A549 (cell line): ENCODE data around the gene ARL13B. TPM values are rescaled to one million over a fixed set of nuclear protein-coding genes. Genes with fewer than 3 reads are reported as not detected.
A peak's percentile ranks its signal among the peaks of the same experiment; 100 is the strongest.

Source experiments
- ATAC-seq, 2 experiments: fragments of 200-7000 bp in 1 of 2; fragments of >200 bp in 1 of 2; cut with Nextera tagmentation in 1 of 2; cut with Tn5 transposase in 1 of 2; 3 replicates each; pipeline versions ENCODE4 v1.8.0 to v1.9.1; 2018 to 2020; ENCODE audit warnings: mild to moderate bottlenecking in 1 of 2, moderate library complexity in 1 of 2
- CTCF ChIA-PET: fragments of 300-600 bp; sonication (Branson Sonifier 250); formaldehyde crosslinking; extraction: SDS; loops from one replicate; lab custom pipeline; 2021; ENCODE audit warnings: antibody characterized with exemption, inconsistent platforms; lab: Yijun Ruan, JAX
- POLR2A ChIA-PET: fragments of 350-600 bp; formaldehyde crosslinking; extraction: SDS; loops from one replicate; lab custom pipeline; 2021; ENCODE audit warnings: antibody characterized with exemption, inconsistent platforms; lab: Yijun Ruan, JAX
- DNase-seq, 2 experiments: peaks; one replicate each; pipeline versions ENCODE4 v3.0.0 to v3.0.0-alpha.2; 2011 to 2016; ENCODE audit warnings: low read depth in 1 of 2, low spot score in 1 of 2
- FAIRE-seq: peaks from 2 replicates; lab custom pipeline; 2011; peaks lifted over from hg19 to GRCh38; lab: Jason Lieb, UNC
- H3K27ac ChIP-seq, 2 experiments: fragments of >200 bp; sonication (Bioruptor Twin); formaldehyde crosslinking; 3 replicates each; pipeline ENCODE4 v1.5.1; 2016 to 2017
- H3K4me1 ChIP-seq: fragments of >200 bp; sonication (Bioruptor Twin); formaldehyde crosslinking; 3 replicates; pipeline ENCODE4 v1.6.1; 2016
- H3K4me2 ChIP-seq: fragments of >200 bp; sonication (Bioruptor Twin); formaldehyde crosslinking; 3 replicates; pipeline ENCODE4 v1.6.1; 2016
- H3K4me3 ChIP-seq: fragments of >200 bp; sonication (Bioruptor Twin); formaldehyde crosslinking; 3 replicates; pipeline ENCODE4 v1.5.1; 2016
- H3K9me3 ChIP-seq: fragments of >200 bp; sonication (Bioruptor Twin); formaldehyde crosslinking; 3 replicates; pipeline ENCODE4 v1.6.1; 2016
- BCL3 ChIP-seq: fragments of >200 bp; sonication (Bioruptor Twin); formaldehyde crosslinking; IDR thresholded peaks from 3 replicates; pipeline ENCODE4 v1.6.1; 2016
- CBX2 ChIP-seq: fragments of 200-600 bp; sonication (generic); IDR thresholded peaks from 2 replicates; pipeline ENCODE4 v1.6.1; 2016; ENCODE audit warnings: low read depth, mild to moderate bottlenecking, borderline replicate concordance
- CEBPB ChIP-seq, 2 experiments: fragments of >200 bp in 1 of 2; sonication (Bioruptor Twin) in 1 of 2; formaldehyde crosslinking in 1 of 2; IDR thresholded peaks; 2 replicates each; pipeline ENCODE4 v1.6.1; 2012 to 2016
- CHD4 ChIP-seq: fragments of 200-600 bp; sonication (generic); IDR thresholded peaks from 2 replicates; pipeline ENCODE4 v1.6.1; 2016; ENCODE audit warnings: antibody characterized with exemption, mild to moderate bottlenecking, borderline replicate concordance
- CTCF ChIP-seq: fragments of >200 bp; sonication (Bioruptor Twin); formaldehyde crosslinking; IDR thresholded peaks from 3 replicates; pipeline ENCODE4 v1.5.1; 2016
- E2F6 ChIP-seq: IDR thresholded peaks from 2 replicates; pipeline ENCODE4 v1.6.1; 2012; ENCODE audit warnings: low read depth, borderline replicate concordance
- EHMT2 ChIP-seq: fragments of 200-600 bp; sonication (generic); IDR thresholded peaks from 2 replicates; pipeline ENCODE4 v1.6.1; 2016; ENCODE audit warnings: antibody characterized with exemption, low read depth, mild to moderate bottlenecking, moderate library complexity
- ESRRA ChIP-seq: fragments of 150-350 bp; IDR thresholded peaks from 2 replicates; pipeline ENCODE4 v1.6.1; 2014; ENCODE audit warnings: mild to moderate bottlenecking, low read length, borderline replicate concordance
- HOXA7 ChIP-seq: fragments of 250-450 bp; sonication (Bioruptor Pico); IDR thresholded peaks from 2 replicates; pipeline ENCODE4 v1.5.0; 2020; ENCODE audit warnings: mild to moderate bottlenecking, moderate library complexity
- HOXB13 ChIP-seq: fragments of 250-450 bp; sonication (Bioruptor Pico); IDR thresholded peaks from 2 replicates; pipeline ENCODE4 v1.5.0; 2020; ENCODE audit warnings: low read depth, mild to moderate bottlenecking, moderate library complexity
- HOXB5 ChIP-seq: fragments of 250-450 bp; sonication (Bioruptor Pico); IDR thresholded peaks from 2 replicates; pipeline ENCODE4 v1.5.0; 2020; ENCODE audit warnings: mild to moderate bottlenecking, moderate library complexity
- JUN ChIP-seq, 2 experiments: fragments of >200 bp; sonication (Bioruptor Twin); formaldehyde crosslinking; IDR thresholded peaks; 2 replicates in 1 of 2; 3 replicates in 1 of 2; pipeline ENCODE4 v1.6.1; 2016 to 2017
- KDM1A ChIP-seq: fragments of 200-600 bp; sonication (generic); IDR thresholded peaks from 2 replicates; pipeline ENCODE4 v1.6.1; 2016; ENCODE audit warnings: low read depth, mild to moderate bottlenecking
- MAFK ChIP-seq: fragments of 450-650 bp; IDR thresholded peaks from 2 replicates; pipeline ENCODE4 v1.6.1; 2014; ENCODE audit not compliant: partially characterized antibody
- MAX ChIP-seq: IDR thresholded peaks from 2 replicates; pipeline ENCODE4 v1.6.1; 2012
- NFE2L2 ChIP-seq: fragments of 150-350 bp; conservative IDR thresholded peaks from 2 replicates; pipeline ENCODE4 v1.6.1; 2014; ENCODE audit warnings: low read length
- NR3C1 ChIP-seq: fragments of >200 bp; sonication (Bioruptor Twin); formaldehyde crosslinking; IDR thresholded peaks from 3 replicates; pipeline ENCODE4 v1.6.1; 2017
- PHF8 ChIP-seq: fragments of 200-600 bp; sonication (generic); IDR thresholded peaks from 2 replicates; pipeline ENCODE4 v1.6.1; 2016; ENCODE audit warnings: low read depth, mild to moderate bottlenecking, antibody characterized with exemption, moderate library complexity, borderline replicate concordance
- POLR2A ChIP-seq: IDR thresholded peaks from 2 replicates; pipeline ENCODE4 v1.6.1; 2012; ENCODE audit warnings: mild to moderate bottlenecking, low read length
- POLR2AphosphoS2 ChIP-seq: conservative IDR thresholded peaks from 2 replicates; pipeline ENCODE4 v1.6.1; 2012; ENCODE audit warnings: low read length, improper control_type of control experiment, inconsistent platforms
- RAD21 ChIP-seq, 2 experiments: fragments of >200 bp in 1 of 2; sonication (Bioruptor Twin) in 1 of 2; formaldehyde crosslinking in 1 of 2; IDR thresholded peaks in 1 of 2; conservative IDR thresholded peaks in 1 of 2; 2 replicates in 1 of 2; 3 replicates in 1 of 2; pipeline ENCODE4 v1.6.1; 2012 to 2018; ENCODE audit warnings: inconsistent platforms in 1 of 2
- REST ChIP-seq: fragments of 200-600 bp; sonication (generic); IDR thresholded peaks from 2 replicates; pipeline ENCODE4 v1.6.1; 2016; ENCODE audit warnings: antibody characterized with exemption, mild to moderate bottlenecking, moderate library complexity
- RFX5 ChIP-seq: fragments of 450-650 bp; IDR thresholded peaks from 2 replicates; pipeline ENCODE4 v1.7.1; 2014; ENCODE audit warnings: antibody characterized with exemption, mild to moderate bottlenecking, moderate library complexity
- RNF2 ChIP-seq: fragments of 200-600 bp; sonication (generic); IDR thresholded peaks from 2 replicates; pipeline ENCODE4 v1.6.1; 2016; ENCODE audit warnings: low read depth, mild to moderate bottlenecking, antibody characterized with exemption, moderate library complexity, borderline replicate concordance
- SREBF2 ChIP-seq: fragments of 450-650 bp; IDR thresholded peaks from 2 replicates; pipeline ENCODE4 v1.6.1; 2014; ENCODE audit warnings: mild to moderate bottlenecking, moderate library complexity
- TP53 ChIP-seq: fragments of 250-450 bp; sonication (Bioruptor Pico); IDR thresholded peaks from 2 replicates; pipeline ENCODE4 v1.5.0; 2021; ENCODE audit warnings: mild to moderate bottlenecking, moderate library complexity
- USF2 ChIP-seq: fragments of 450-650 bp; IDR thresholded peaks from 2 replicates; pipeline ENCODE4 v1.6.1; 2014; ENCODE audit warnings: antibody characterized with exemption
- ZC3H11A ChIP-seq: fragments of 450-650 bp; IDR thresholded peaks from 2 replicates; pipeline ENCODE4 v1.6.1; 2014; ENCODE audit warnings: antibody characterized with exemption, mild to moderate bottlenecking
- WGBS: methylation state at CpG from one replicate; pipeline ENCODE4 v1.1.6; 2017; ENCODE audit errors: missing lambda C conversion rate; 5-methylcytosine and 5-hydroxymethylcytosine counted together
- polyA minus RNA-seq: library from RNA; depleted of rRNA, polyadenylated mRNA; stranded (reverse); fragments of >200 nt; gene quantifications from 2 replicates; pipeline ENCODE4 v1.2.3, GENCODE V29; 2011; rRNA and poly(A)+ RNA removed
- polyA plus RNA-seq, 4 experiments: library from polyadenylated mRNA; depleted of rRNA in 3 of 4; stranded (reverse); fragments of >200 nt; fragmentation: RNase III in 1 of 4; extraction: RNeasy Plus Mini Kit Qiagen cat#74134 plus additional on column Dnase treatment in 1 of 4; gene quantifications; 2 replicates in 3 of 4; 3 replicates in 1 of 4; pipeline ENCODE4 v1.2.3, GENCODE V29; 2011 to 2017

Gene ARL13B
- 16.1 and 28.6 TPM in 2 replicates for polyA plus RNA-seq (2011; rRNA removed)
- polyA plus RNA-seq (2012; cell fraction: cytosol; rRNA removed), result 4.9 and 6.7 TPM in 2 replicates
- 3.3 and 8.4 TPM in 2 replicates for polyA plus RNA-seq (2012; cell fraction: nucleus; rRNA removed)
- 13.2 to 13.9 TPM (median 13.3 TPM) in 3 replicates for polyA plus RNA-seq (2017; fragmentation: RNase III; extraction: RNeasy Plus Mini Kit Qiagen cat#74134 plus additional on column Dnase treatment)
- 8.4 and 9.1 TPM in 2 replicates for polyA minus RNA-seq

- peak; percentile 97 to 98 for DNase-seq
- Histone ChIP-seq H3K4me2 (peak within 1 kb of the TSS; percentile 92), H3K4me1 (peaks cover 20% of the 10 kb centered on the region), H3K4me3 (peak within 1 kb of the TSS; percentile 83), H3K9me3 (no peaks in the 10 kb centered on the region), H3K27ac (peak within 1 kb of the TSS; percentile 83 to 93)
- peak; percentile 99 to 100 for ATAC-seq
- CTCF ChIA-PET, result interaction anchor here (0.6 to 1.1 kb wide), 2 partner anchors 25 to 61 kb away, joined by 3 read pairs; no protein-coding TSS in a partner anchor
- 3% methylated on average over 42 of the region's 66 CpGs for WGBS
- TF ChIP-seq SREBF2 (no peak), CBX2 (no peak), RNF2 (no peak), ESRRA (no peak), RFX5 (peak; percentile 74; the same call in 1 of the 2 replicates), REST (no peak), MAX (peak; percentile 43; the same call in 1 of the 2 replicates), MAFK (no peak), BCL3 (peak; percentile 80; the same call in 2 of the 3 replicates), EHMT2 (no peak), HOXB5 (CRISPR knock-in tag) (no peak), HOXA7 (CRISPR knock-in tag) (no peak), ZC3H11A (no peak), TP53 (CRISPR knock-in tag) (no peak), HOXB13 (CRISPR knock-in tag) (no peak), JUN (IDR thresholded peaks at IDR 0.05) (peak; percentile 35 to 79; a peak in 3 of 5 replicates), USF2 (no peak), CHD4 (no peak), KDM1A (no peak), POLR2AphosphoS2 (no peak), CEBPB (IDR thresholded peaks at IDR 0.05) (no peak), RAD21 (conservative IDR thresholded peaks at IDR 0.05 in 1 of 2, IDR thresholded peaks at IDR 0.05 in 1 of 2) (no peak), POLR2A (peak; percentile 91), E2F6 (peak; percentile 37; the same call in 1 of the 2 replicates), NR3C1 (no peak), NFE2L2 (no peak), PHF8 (peak; percentile 93), CTCF (no peak)
- POLR2A ChIA-PET, result interaction anchor here (0.5 to 2.0 kb wide), 8 partner anchors 9 to 89 kb away, joined by 3 to 20 read pairs (median 5); partner anchors contain the start of genes DHFR2 and NSUN3
- peak; percentile 96 for FAIRE-seq
These were observed at the start of gene ARL13B for GRCh38 chr3:93979850-93980676. Gene ARL13B, plus strand, starts transcription at chr3:93980155. Its CDS starts 269 bp downstream, at chr3:93980424.
